Uterus (tissue), 4 donors: ENCODE data around the gene DPM3. TPM values are rescaled to one million over a fixed set of nuclear protein-coding genes. Genes with fewer than 3 reads are reported as not detected.

ENCODE experiments used
- DNase-seq, 2 donors: peaks; one replicate each; pipeline ENCODE4 v3.0.0-alpha.2; 2019 to 2020
- H3K27ac ChIP-seq, 2 donors: fragments of 200-600 bp; sonication (generic); 1 replicate in 1 of 2; 2 replicates in 1 of 2; pipeline ENCODE4 v1.5.1; 2016 to 2018
- H3K27me3 ChIP-seq, 2 donors: fragments of 200-600 bp; sonication (generic); one replicate each; pipeline ENCODE4 v1.5.1; 2018 to 2019; ENCODE audit warnings: control low read depth in 1 of 2
- H3K36me3 ChIP-seq, 2 donors: fragments of 200-600 bp; sonication (generic); one replicate each; pipeline ENCODE4 v1.5.1; 2019; ENCODE audit warnings: control low read depth in 1 of 2
- H3K4me1 ChIP-seq, 2 donors: fragments of 200-600 bp; sonication (generic); one replicate each; pipeline ENCODE4 v1.5.1; 2018 to 2019; ENCODE audit warnings: control low read depth in 1 of 2
- H3K4me3 ChIP-seq, 2 donors: fragments of 200-600 bp; sonication (generic); 1 replicate in 1 of 2; 2 replicates in 1 of 2; pipeline ENCODE4 v1.5.1; 2018 to 2019; ENCODE audit warnings: mild to moderate bottlenecking in 1 of 2
- H3K9me3 ChIP-seq, 2 donors: fragments of 200-600 bp; sonication (generic); one replicate each; pipeline ENCODE4 v1.5.1; 2019; ENCODE audit warnings: control low read depth in 1 of 2
- POLR2A ChIP-seq, 2 donors: fragments of 450-650 bp; IDR thresholded peaks; one replicate each; pipeline ENCODE4 v1.6.1; 2016; ENCODE audit warnings: antibody characterized with exemption in 2 of 2, mild to moderate bottlenecking in 1 of 2, moderate library complexity in 1 of 2
- intact Hi-C: fragments of 100-400 bp; cut with DNase I; formaldehyde crosslinking; loops from one replicate; pipeline ENCODE4 v1.15.1; 2023; ENCODE audit warnings: low total_unique reads
- total RNA-seq, 4 donors: library from RNA; depleted of rRNA in 3 of 4; stranded (reverse); fragments of >200 nt in 3 of 4; gene quantifications; one replicate each; pipeline versions ENCODE4 v1.1.0 to v1.2.4, GENCODE V29; 2014 to 2023
- TF ChIP-seq, protein P1 (sequence below), 4 experiments: fragments of 200-600 bp in 2 of 4; fragments of 450-650 bp in 2 of 4; sonication (generic) in 2 of 4; IDR thresholded peaks; one replicate each; pipeline ENCODE4 v1.5.1; 2016 to 2019; ENCODE audit warnings: antibody characterized with exemption in 4 of 4, mild to moderate bottlenecking in 2 of 4, moderate library complexity in 1 of 4
- donor health status: DM: yes; HTN: yes; CAD: no.

DPM3 gene
- total RNA-seq, 4 donors from 2014 or later = 36.1 to 94.4 (median 85.4) TPM

DNA sequence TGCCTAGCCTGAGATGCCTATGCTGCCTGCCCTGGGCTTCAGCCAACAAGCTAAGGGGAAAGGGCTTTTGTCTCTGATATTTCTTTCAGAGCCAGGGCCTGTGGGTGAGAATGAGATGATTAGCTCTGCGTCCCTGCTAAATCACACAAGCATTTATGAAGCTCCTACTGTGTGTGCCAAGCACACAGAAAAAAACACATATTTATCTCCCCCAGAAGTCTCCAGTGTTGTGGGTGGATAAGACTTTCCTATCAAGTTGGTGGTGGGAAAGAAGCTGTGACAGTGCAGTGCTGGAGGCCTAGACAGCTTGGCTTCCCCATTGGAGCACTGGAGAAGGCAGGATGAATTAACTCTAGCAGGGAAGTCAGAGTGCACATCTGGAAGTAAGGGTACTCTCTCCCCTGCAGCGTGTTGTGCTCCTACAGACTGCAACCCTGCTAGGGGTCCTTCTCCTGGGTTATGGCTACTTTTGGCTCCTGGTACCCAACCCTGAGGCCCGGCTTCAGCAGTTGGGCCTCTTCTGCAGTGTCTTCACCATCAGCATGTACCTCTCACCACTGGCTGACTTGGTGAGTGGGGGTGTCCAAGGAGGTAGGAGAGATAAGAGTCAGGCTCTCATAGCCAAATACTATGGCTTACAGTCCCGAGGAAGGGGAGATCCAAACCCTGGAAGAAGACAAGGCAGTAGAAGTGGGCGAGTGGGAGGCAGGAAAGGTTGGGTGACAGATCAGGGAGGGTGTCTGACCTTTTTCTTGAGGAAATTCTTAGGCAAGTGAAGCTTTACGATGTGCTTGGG is 3.0 kb downstream of the DPM3 start:
- no peaks in the 10 kb centered on the region for H3K36me3 ChIP-seq
- peaks cover 0 to 8% of the 10 kb centered on the region in 2 donors for H3K4me1 ChIP-seq
- no peaks in the 10 kb centered on the region for H3K9me3 ChIP-seq
- H3K27ac ChIP-seq = peak overlapping the region; percentile 14 to 94
- TF ChIP-seq, protein P1, sequence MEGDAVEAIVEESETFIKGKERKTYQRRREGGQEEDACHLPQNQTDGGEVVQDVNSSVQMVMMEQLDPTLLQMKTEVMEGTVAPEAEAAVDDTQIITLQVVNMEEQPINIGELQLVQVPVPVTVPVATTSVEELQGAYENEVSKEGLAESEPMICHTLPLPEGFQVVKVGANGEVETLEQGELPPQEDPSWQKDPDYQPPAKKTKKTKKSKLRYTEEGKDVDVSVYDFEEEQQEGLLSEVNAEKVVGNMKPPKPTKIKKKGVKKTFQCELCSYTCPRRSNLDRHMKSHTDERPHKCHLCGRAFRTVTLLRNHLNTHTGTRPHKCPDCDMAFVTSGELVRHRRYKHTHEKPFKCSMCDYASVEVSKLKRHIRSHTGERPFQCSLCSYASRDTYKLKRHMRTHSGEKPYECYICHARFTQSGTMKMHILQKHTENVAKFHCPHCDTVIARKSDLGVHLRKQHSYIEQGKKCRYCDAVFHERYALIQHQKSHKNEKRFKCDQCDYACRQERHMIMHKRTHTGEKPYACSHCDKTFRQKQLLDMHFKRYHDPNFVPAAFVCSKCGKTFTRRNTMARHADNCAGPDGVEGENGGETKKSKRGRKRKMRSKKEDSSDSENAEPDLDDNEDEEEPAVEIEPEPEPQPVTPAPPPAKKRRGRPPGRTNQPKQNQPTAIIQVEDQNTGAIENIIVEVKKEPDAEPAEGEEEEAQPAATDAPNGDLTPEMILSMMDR (IDR thresholded peaks at IDR 0.05) = no peak
- TF ChIP-seq POLR2A (IDR thresholded peaks at IDR 0.05) = no peak
- intact Hi-C loops = no loop called here
- DNase-seq = no peak
- no peaks in the 10 kb centered on the region for H3K27me3 ChIP-seq
- H3K4me3 ChIP-seq = no peak overlapping the region

DNA sequence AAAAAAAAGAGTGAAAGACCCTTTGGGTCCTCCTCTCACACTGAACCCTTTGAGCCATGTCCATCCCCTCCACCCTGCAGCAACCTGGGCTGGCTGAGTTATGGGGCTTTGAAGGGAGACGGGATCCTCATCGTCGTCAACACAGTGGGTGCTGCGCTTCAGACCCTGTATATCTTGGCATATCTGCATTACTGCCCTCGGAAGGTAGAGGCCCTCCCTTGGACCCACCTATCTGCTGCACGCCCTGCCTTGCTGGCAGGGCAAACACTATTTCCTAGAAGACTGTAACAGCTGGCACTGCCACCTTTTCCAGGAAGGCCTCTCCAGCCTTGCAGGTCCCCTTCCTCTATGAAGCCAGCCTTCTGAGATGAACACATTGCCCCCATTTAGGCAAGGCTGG is 3.6 kb downstream of the DPM3 start:
- intact Hi-C loops = no loop called here
- TF ChIP-seq POLR2A (IDR thresholded peaks at IDR 0.05) = no peak
- TF ChIP-seq, protein P1 (IDR thresholded peaks at IDR 0.05) = no peak
- Histone ChIP-seq H3K36me3 (no peaks in the 10 kb centered on the region), H3K9me3 (no peaks in the 10 kb centered on the region), H3K27ac (peak overlapping the region; percentile 14 to 94), H3K4me3 (peak overlapping the region; percentile 60 to 65), H3K4me1 (peaks cover 0 to 8% of the 10 kb centered on the region in 2 donors), H3K27me3 (no peaks in the 10 kb centered on the region)
- no peak for DNase-seq

DNA sequence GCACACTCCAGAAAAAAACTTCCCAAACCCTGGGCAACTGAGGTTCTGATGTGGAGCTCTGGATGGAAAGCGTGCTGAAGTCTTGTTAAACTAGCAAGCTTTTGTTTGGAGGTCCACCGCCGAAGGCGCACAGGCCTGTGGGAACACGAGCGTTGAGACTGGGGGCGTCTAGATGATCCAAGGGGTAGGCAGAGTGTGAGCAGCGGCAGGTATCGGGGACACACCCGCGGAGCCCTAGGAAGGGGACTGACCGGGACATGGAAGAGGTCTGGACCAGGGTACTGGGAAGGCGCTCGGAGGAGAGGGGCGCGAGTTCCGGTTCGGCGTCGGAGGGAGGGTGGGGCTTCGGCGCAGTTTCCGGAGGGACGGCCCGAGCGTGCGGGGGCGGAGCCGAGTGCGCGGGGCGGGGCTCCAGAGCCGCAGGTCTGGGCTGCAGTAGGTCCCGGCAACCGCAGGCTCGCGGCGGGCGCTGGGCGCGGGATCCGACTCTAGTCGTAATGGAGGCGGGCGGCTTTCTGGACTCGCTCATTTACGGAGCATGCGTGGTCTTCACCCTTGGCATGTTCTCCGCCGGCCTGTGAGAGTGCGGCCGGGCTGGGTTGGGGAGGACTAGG is 4.8 kb downstream of the DPM3 start, which contains the start of gene SLC50A1:
SLC50A1 (plus strand) TSS at position 438 of the 614 bp plus-strand sequence; CDS start at position 498, 60 bp downstream.
- peak within 1 kb of the TSS; percentile 60 to 65 for H3K4me3 ChIP-seq

DNA sequence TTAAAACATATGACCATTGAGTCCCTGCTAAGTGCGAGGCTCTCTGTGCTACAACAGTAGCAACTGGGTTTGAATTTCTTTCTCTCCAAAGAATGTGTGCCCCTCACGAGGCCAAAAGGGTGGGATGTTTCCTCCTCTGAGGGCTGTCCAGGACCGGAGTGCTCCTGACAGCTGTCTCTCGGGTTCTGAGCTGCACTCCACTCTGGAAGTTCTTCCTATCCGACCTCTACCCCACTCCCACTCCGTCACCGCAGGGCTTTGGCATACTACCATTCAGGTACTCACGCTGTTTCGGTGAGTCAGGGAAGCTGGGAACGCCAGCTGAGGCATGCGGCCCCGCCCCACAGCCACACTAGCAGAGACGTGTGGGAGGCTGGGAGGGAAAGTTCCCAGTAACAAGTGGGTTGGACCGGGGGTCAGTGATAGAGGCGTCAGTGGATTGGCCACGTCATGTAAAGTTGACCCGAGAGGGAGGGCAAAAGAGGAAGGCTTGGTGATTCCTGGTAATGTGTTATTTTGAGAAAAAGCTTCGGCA is 5.4 kb downstream of the DPM3 start:
- H3K4me1 ChIP-seq = peaks cover 0 to 12% of the 10 kb centered on the region in 2 donors
- no peaks in the 10 kb centered on the region for H3K36me3 ChIP-seq
- intact Hi-C loops = no loop called here
- H3K9me3 ChIP-seq = no peaks in the 10 kb centered on the region
- TF ChIP-seq, protein P1 (IDR thresholded peaks at IDR 0.05) = no peak
- TF ChIP-seq POLR2A (IDR thresholded peaks at IDR 0.05) = peak in 1 of 2 donors; percentile 28
- DNase-seq = peak; percentile 91 to 94
- H3K27ac ChIP-seq = peak overlapping the region; percentile 94 to 95
- H3K4me3 ChIP-seq = peak overlapping the region; percentile 60 to 65
- H3K27me3 ChIP-seq = no peaks in the 10 kb centered on the region

More for the DNA sequence above, 4.8 kb downstream of the DPM3 start, which contains the start of gene SLC50A1:
- TF ChIP-seq, protein P1 (IDR thresholded peaks at IDR 0.05) = peak in 3 of 4 experiments; percentile 45 to 86 (median 56)
- peak; percentile 83 to 95 for TF ChIP-seq POLR2A (IDR thresholded peaks at IDR 0.05)
- peak; percentile 93 to 96 for DNase-seq
- intact Hi-C loops = no loop called here
- Histone ChIP-seq H3K27ac (peak within 1 kb of the TSS; percentile 94 to 95), H3K27me3 (no peaks in the 10 kb centered on the region), H3K9me3 (no peaks in the 10 kb centered on the region), H3K36me3 (no peaks in the 10 kb centered on the region), H3K4me1 (peaks cover 0 to 8% of the 10 kb centered on the region in 2 donors)
